Measurements from ENCODE around the gene SMAD7.

The SMAD7 gene, protein sequence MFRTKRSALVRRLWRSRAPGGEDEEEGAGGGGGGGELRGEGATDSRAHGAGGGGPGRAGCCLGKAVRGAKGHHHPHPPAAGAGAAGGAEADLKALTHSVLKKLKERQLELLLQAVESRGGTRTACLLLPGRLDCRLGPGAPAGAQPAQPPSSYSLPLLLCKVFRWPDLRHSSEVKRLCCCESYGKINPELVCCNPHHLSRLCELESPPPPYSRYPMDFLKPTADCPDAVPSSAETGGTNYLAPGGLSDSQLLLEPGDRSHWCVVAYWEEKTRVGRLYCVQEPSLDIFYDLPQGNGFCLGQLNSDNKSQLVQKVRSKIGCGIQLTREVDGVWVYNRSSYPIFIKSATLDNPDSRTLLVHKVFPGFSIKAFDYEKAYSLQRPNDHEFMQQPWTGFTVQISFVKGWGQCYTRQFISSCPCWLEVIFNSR

DNA sequence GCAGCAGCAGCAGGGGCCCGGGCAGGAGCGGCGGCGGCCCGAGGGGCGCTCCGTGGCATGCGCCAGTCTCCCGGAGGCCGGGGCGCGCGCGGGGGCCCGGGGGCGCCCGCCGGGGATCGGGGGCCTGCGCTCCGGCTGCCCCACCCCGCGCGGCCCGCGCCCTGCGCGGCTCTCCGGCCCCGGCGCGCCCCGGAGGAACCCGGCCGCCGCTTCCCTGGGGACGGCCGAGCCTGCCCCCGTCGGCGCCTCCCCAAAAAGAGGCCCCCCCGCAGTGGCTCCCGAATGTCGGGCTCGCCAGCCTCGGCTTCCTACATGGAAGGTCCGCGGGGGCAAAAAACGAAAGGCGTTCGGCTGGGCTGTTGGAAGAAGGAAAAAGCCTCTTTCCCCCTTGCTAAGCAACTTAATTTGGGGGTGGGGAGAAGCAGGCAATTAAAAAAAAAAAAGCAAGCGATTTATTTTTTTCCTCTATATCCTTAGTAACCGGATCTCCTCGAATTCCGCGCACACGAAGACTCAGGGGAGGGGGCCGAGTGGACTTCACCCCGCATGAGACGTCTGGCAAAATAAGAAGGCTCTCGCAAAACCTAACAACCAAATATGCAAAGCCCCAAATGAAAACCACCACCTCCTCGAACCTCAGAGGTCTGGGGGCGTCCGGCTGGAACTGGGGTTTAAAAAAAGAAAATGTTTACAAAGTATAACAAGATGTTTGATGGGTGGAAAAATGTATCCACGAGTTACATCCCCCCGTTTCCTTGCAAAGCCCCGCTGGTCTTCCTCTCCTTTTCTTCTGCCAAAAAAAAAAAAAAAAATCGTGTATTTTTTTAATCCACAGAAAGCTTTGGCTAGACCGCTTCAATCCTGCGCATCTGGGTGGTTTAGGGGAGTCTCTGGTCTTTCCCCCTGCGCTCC, at the start of gene SMAD7:
Gene SMAD7, minus strand, starts transcription at position 430 of the 912 bp plus-strand sequence. CDS start 541 bp downstream, outside the sequence.
- no peak for TF ChIP-seq CTCF (IDR thresholded peaks at IDR 0.05)

GRCh38 chr18:48999569-48999968, 48.8 kb upstream of the SMAD7 start:
- TF ChIP-seq CTCF (IDR thresholded peaks at IDR 0.05): no peak

DNA sequence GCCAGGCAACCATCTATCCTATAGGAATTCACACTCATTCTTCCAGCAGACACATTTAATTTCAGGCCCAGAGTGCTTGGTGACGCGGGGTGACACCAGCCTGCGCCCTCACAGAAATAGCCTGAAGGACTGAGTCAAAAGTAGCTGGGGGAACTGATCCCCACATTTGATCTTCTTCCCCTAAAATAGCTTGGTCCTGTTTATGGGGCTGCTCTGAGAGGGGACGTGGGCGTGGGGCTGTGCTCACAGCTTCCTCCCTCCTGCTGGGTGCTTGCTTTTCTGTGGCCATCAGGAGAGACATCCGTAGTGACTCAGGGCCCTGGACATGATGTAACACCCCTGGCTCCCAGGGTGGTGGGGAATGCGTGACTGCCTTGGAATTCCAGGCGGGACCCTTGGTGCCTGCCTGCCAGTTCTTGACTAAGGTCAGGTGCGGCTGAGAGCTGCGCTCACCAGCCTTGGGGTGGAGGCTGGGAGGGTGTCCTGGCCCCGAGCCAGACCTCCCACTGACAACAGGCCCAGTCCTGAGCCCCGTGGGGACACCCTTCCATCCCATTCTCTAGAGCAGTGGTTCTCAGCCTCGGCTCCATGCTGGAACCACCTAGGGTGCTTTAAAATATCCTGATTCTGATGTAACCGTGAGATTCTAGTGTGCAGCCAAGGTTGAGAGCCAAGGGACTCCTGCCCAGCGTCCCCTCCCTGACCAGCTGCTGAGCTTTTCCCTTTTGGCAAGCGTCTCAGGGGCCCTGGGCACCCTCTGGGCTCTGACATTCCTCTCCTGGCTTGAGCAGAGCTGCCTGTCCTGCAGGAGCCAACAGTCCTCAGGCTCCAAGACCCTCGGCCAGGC, 47.4 kb upstream of the SMAD7 start:
- no peak for TF ChIP-seq CTCF (IDR thresholded peaks at IDR 0.05)

GRCh38 chr18:48997681-48997984, 46.9 kb upstream of the SMAD7 start:
- no peak for TF ChIP-seq CTCF (IDR thresholded peaks at IDR 0.05)

DNA sequence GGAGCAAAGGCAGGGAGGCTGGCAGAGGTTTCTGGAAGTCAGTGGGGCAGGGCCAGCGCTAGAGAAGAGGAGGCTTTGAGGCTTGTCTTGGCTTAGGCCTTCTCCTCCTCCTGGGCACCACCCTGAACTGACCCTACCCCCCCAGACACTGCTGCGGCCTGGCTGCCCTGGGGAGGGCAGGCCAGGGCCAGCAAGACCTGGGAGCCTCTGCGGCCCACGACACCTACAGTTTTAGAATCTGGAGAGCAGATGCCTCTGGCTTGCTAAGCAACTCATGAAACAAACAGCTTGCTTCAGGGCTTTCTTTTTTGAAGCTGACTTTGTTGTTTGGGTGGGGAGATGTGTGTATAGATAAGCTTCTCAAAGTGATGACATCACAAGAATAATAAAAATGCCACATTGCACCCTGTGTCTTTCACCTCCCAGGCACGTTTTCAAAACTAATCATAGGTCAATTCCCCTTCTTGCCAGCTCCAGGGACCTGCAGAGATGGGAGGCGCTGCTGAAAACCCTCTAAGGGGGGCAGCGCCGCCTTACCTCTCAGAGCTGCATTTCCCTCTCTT, 46.2 kb upstream of the SMAD7 start:
- no peak; the same call in 1 of the 2 replicates for TF ChIP-seq CTCF (IDR thresholded peaks at IDR 0.05)

DNA sequence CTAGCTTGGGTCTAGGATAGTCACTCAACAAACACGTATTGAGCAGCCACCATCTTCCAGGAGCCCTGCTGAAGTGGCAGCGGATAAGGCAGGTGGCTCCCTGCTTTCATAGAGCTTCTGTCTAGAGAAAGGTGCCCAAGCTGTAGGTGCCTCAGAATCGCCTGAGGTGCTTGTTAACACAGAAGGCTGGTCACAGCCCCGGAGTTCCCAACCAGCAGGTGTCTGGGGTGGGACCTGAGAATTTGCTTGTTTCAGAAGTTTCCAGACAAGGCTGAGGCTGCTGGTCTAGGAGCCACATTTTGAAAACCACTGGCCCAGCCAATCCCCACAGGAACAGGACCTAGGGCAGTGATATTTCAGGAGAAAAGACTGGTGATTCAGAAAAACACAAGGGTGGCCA, 45.3 kb upstream of the SMAD7 start:
- no peak for TF ChIP-seq CTCF (IDR thresholded peaks at IDR 0.05)
